ENCODE results near the gene HSD17B1. TPM values are rescaled to one million over a fixed set of nuclear protein-coding genes. Genes with fewer than 3 reads are reported as not detected.

The HSD17B1 gene
- total RNA-seq, 1 donor from 2014 or later = 1.4 TPM

DNA sequence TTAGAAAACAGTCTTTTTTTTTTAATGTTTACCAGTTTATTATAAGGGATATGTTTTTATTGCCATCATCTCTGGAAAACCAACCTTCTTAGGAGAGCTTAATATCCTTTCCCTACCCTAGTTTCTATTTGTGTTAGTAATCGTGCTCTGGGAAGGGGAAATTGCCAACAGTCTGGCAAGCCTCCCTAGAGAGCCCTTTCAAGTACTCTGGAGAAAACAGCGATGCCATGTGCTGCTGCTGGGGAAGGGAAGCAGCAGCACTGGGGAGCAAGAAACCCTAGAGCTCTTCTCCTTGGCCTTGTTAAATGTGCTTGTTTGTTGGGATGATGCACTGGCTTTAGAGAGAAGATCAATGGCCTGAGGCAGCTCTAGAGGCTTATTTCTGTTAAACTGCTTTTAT is 46.2 kb downstream of the HSD17B1 start:
- Mint-ChIP-seq H3K27me3 (ENCODE audit: low read depth) (no peaks in the 10 kb centered on the region), H3K9me3 (ENCODE audit: low read depth) (no peaks in the 10 kb centered on the region), H3K27ac (ENCODE audit: unreplicated experiment) (peak overlapping the region; percentile 22), H3K36me3 (ENCODE audit: low read depth) (peaks cover 2% of the 10 kb centered on the region), H3K4me3 (ENCODE audit: unreplicated experiment) (no peak overlapping the region), H3K4me1 (ENCODE audit: low read depth) (peaks cover 9% of the 10 kb centered on the region)
- TF ChIP-seq, protein P1, sequence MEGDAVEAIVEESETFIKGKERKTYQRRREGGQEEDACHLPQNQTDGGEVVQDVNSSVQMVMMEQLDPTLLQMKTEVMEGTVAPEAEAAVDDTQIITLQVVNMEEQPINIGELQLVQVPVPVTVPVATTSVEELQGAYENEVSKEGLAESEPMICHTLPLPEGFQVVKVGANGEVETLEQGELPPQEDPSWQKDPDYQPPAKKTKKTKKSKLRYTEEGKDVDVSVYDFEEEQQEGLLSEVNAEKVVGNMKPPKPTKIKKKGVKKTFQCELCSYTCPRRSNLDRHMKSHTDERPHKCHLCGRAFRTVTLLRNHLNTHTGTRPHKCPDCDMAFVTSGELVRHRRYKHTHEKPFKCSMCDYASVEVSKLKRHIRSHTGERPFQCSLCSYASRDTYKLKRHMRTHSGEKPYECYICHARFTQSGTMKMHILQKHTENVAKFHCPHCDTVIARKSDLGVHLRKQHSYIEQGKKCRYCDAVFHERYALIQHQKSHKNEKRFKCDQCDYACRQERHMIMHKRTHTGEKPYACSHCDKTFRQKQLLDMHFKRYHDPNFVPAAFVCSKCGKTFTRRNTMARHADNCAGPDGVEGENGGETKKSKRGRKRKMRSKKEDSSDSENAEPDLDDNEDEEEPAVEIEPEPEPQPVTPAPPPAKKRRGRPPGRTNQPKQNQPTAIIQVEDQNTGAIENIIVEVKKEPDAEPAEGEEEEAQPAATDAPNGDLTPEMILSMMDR (IDR thresholded peaks at IDR 0.05) = no peak
- DNase-seq (ENCODE audit: low spot score) = no peak

DNA sequence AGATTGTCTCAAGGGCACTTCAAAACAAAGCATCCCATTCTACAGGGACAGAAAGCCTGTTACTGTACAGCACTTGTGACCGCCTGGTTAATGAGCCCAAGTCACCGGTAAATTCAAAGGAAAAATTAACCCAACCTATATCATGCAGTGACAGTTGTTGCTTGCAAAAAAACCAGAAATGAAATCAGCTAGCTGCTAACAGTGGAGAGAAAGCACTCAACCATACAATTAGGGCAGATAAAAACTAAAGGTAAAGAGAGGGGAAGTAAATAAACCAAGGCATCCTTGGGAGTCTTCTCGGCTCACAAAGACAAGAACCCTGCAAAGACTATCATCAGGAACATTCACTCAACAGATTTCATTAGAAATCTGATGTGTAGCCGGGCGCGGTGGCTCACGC is 50.6 kb downstream of the HSD17B1 start:
- H3K4me3 Mint-ChIP-seq (ENCODE audit: unreplicated experiment) = no peak overlapping the region
- H3K4me1 Mint-ChIP-seq (ENCODE audit: low read depth) = peaks cover 34% of the 10 kb centered on the region
- TF ChIP-seq, protein P1 (IDR thresholded peaks at IDR 0.05) = no peak
- no peaks in the 10 kb centered on the region for H3K27me3 Mint-ChIP-seq (ENCODE audit: low read depth)
- no peak overlapping the region for H3K27ac Mint-ChIP-seq (ENCODE audit: unreplicated experiment)
- no peaks in the 10 kb centered on the region for H3K9me3 Mint-ChIP-seq (ENCODE audit: low read depth)
- H3K36me3 Mint-ChIP-seq (ENCODE audit: low read depth) = no peaks in the 10 kb centered on the region
- no peak for DNase-seq (ENCODE audit: low spot score)

Small RNA genes lying within 50 kb of the gene (microRNA-seq; reads per million reads assigned to microRNA genes)
- 7.2 reads per million, percentile 12 among the genes with 10 or more reads in this experiment for gene MIR5010 (ENCODE audit: borderline number of aligned reads)

Other genes with a start within 250 kb of the HSD17B1 start
- 164 to 203 TPM (median 164 TPM) in 3 replicates for gene STAT3, start 164.5 kb upstream of the HSD17B1 start, total RNA-seq
- 501 to 877 TPM (median 874 TPM) in 3 replicates for gene CAVIN1, start 129.7 kb upstream of the HSD17B1 start, total RNA-seq
- gene ATP6V0A1, start 94.0 kb upstream of the HSD17B1 start, total RNA-seq = 49.9 to 63.4 TPM (median 61.3 TPM) in 3 replicates
- gene NAGLU, start 16.7 kb upstream of the HSD17B1 start, total RNA-seq = 64.5 to 68.7 TPM (median 66.4 TPM) in 3 replicates
- 31.2 to 57.3 TPM (median 37.1 TPM) in 3 replicates for gene COASY, start 9.2 kb downstream of the HSD17B1 start, total RNA-seq
- gene MLX, start 14.2 kb downstream of the HSD17B1 start, total RNA-seq = 30.1 to 37.0 TPM (median 30.3 TPM) in 3 replicates
- gene PSMC3IP, start 24.8 kb downstream of the HSD17B1 start, total RNA-seq = 4.9 to 13.0 TPM (median 6.1 TPM) in 3 replicates
- 50.4 to 62.9 TPM (median 61.8 TPM) in 3 replicates for gene RETREG3, start 56.5 kb downstream of the HSD17B1 start, total RNA-seq
- 41.1 to 70.4 TPM (median 41.6 TPM) in 3 replicates for gene TUBG1, start 56.8 kb downstream of the HSD17B1 start, total RNA-seq
- 26.2 to 36.5 TPM (median 29.2 TPM) in 3 replicates for gene TUBG2, start 106.4 kb downstream of the HSD17B1 start, total RNA-seq
- gene PLEKHH3, start 124.1 kb downstream of the HSD17B1 start, total RNA-seq = 23.7 to 41.5 TPM (median 38.7 TPM) in 3 replicates
- gene CCR10, start 128.9 kb downstream of the HSD17B1 start, total RNA-seq = 1.2 to 1.8 TPM (median 1.6 TPM) in 3 replicates
- gene CNTNAP1, start 129.6 kb downstream of the HSD17B1 start, total RNA-seq = 22.8 to 43.6 TPM (median 42.1 TPM) in 3 replicates
- gene EZH1, start 192.1 kb downstream of the HSD17B1 start, total RNA-seq = 22.2 to 25.6 TPM (median 22.4 TPM) in 3 replicates
- gene RAMP2, start 208.3 kb downstream of the HSD17B1 start, total RNA-seq = 0.63 to 4.9 TPM (median 3.9 TPM) in 3 replicates
- gene VPS25, start 220.5 kb downstream of the HSD17B1 start, total RNA-seq = 52.5 to 63.9 TPM (median 55.1 TPM) in 3 replicates
- gene WNK4, start 227.7 kb downstream of the HSD17B1 start, total RNA-seq = 0.26 to 0.32 TPM in 2 of 3 replicates, not detected in the other
- 38.7 to 49.1 TPM (median 39.5 TPM) in 3 replicates for gene COA3, start 245.8 kb downstream of the HSD17B1 start, total RNA-seq
- gene CNTD1, start 245.9 kb downstream of the HSD17B1 start, total RNA-seq = 0.60 TPM in 1 of 3 replicates, not detected in the others